Natural killer cell treated with Interleukin-12 subunit alpha and Interleukin-12 subunit beta and Interleukin-15 and Interleukin-18, amount 100 ng/mL, for 72 hours (primary cell): ENCODE measurements around the gene ASTL. TPM values are rescaled to one million over a fixed set of nuclear protein-coding genes. Genes with fewer than 3 reads are reported as not detected.
A peak's percentile ranks its signal among the peaks of the same experiment; 100 is the strongest.

Experiments used
- ATAC-seq, 2 donors: fragments of 150-1000 bp; cut with Tn5 transposase in 1 of 2; sonication (Bioruptor Pico), chemical (Tn5 transposase) in 1 of 2; 2 replicates each; pipeline ENCODE4 v1.10.0; 2021
- DNase-seq: peaks from one replicate; pipeline ENCODE4 v3.0.0; 2022; ENCODE audit warnings: low spot score
- H3K27ac Mint-ChIP-seq, 2 donors: 1 replicate in 1 of 2; 2 replicates in 1 of 2; pipeline ENCODE4 v1.8.0; 2022; ENCODE audit warnings: mixed read lengths in 2 of 2, mild to moderate bottlenecking in 1 of 2, moderate library complexity in 1 of 2
- H3K27me3 Mint-ChIP-seq, 2 donors: 1 replicate in 1 of 2; 2 replicates in 1 of 2; pipeline ENCODE4 v1.8.0; 2022; ENCODE audit warnings: mixed read lengths in 2 of 2
- H3K36me3 Mint-ChIP-seq: one replicate; pipeline ENCODE4 v1.8.0; 2022; ENCODE audit warnings: mixed read lengths
- H3K4me1 Mint-ChIP-seq, 2 donors: 1 replicate in 1 of 2; 2 replicates in 1 of 2; pipeline ENCODE4 v1.8.0; 2022; ENCODE audit warnings: low read depth in 2 of 2, mixed read lengths in 2 of 2, mild to moderate bottlenecking in 1 of 2
- H3K4me3 Mint-ChIP-seq: one replicate; pipeline ENCODE4 v1.8.0; 2022; ENCODE audit warnings: mixed read lengths
- H3K9me3 Mint-ChIP-seq: 2 replicates; pipeline ENCODE4 v1.8.0; 2022; ENCODE audit warnings: mixed read lengths
- total RNA-seq, 2 donors: library from RNA; stranded (reverse); gene quantifications; one replicate each; pipeline ENCODE4 v1.2.3, GENCODE V29; 2022

The ASTL gene
- total RNA-seq, 2 donors from 2014 or later: 0.92 TPM; not detected in 1

DNA sequence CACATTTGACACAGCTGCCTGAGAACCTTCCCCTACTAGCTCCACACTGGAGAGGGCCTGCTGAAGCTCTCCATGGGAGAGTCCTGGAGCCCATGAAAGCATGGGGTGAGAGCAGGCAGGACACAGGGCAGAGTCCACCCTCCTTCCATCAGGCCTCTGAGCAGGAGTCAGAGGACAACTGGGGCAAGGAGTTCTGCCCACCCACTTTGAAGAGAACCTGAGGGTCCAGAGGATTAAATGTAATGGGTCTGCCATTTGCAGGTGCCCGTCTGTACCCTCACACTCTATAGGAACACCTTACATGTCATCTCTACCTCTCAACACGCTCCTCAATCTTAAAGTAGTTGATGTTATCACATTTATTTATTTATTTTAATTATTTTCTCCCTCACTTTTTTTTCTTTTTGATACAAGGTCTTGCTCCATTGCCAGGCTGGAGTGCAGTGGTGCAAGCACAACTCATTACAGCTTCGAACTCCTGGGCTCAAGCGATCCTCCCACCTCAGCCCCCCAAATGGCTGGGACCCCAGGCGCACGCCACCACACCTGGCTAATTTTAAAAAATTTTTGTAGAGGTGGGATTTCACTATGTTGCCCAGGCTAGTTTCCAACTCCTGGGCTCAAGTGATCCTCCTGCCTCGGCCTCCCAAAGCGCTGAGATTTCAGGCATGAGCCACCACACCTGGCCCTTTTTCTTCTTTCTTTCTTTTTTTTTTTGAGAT lies 32.1 kb downstream of the ASTL start:
- Mint-ChIP-seq H3K27me3 (no peaks in the 10 kb centered on the region), H3K4me3 (no peak overlapping the region), H3K4me1 (no peaks in the 10 kb centered on the region), H3K27ac (no peak overlapping the region), H3K9me3 (no peaks in the 10 kb centered on the region), H3K36me3 (no peaks in the 10 kb centered on the region)
- peak; percentile 41 for DNase-seq
- no peak for ATAC-seq

DNA sequence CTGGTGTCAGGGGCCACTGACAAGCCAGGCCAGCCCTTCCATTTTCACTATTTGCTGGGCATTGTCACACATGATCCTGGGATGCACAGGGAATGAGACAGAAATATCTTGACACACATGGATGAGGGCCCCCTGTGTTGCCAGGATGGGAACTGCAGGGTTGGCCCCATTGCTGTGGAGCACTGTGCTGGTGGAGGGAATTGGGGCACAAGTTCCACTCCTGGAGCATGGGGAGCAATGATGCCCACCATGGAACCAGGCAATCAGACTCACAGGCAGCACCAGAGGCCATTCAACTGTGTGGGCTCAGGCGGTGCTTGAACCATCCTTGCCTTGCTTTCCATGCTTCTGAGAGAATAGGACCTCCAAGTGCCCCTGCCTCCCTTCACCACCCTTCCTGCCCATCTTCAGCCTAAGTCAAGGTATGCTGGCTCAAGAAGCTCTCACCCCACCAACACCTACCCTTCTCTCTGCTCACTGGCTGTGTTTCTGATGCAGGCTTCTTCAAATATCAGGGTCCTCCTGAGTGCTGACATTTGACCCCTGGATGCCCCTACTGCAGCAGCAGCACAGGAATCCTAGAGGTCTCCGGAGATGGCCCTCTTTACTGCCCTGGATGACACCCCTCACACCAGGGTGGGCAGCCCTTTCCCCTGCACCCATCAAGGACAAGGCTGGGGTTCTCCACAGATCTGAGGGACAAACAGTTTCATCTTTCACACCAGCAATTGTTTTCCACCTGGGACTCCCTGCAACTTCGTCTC lies 33.0 kb downstream of the ASTL start:
- Mint-ChIP-seq H3K4me3 (no peak overlapping the region), H3K9me3 (no peaks in the 10 kb centered on the region), H3K27ac (no peak overlapping the region), H3K4me1 (no peaks in the 10 kb centered on the region), H3K36me3 (no peaks in the 10 kb centered on the region), H3K27me3 (no peaks in the 10 kb centered on the region)
- ATAC-seq (no peak), DNase-seq (peak; percentile 34)

DNA sequence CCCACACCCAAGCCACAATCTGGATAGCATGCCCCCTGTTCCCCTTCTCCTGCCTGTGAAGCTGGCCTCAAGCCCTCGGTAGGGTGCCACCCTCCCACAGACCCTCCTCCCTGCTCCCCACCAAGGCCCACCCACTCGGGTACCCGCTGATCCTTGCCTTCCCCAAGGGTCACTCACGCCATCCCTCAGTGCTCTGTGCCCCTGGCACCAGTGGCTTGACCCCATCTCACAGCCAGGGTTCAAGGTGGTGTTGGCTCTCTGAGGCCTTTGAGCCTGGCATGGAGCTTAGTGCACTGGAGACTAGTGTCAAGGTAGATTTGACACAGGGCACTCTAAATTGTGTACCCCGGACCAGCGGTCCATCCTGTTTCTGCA lies 33.8 kb downstream of the ASTL start:
- Mint-ChIP-seq H3K27ac (no peak overlapping the region), H3K9me3 (no peaks in the 10 kb centered on the region), H3K27me3 (no peaks in the 10 kb centered on the region), H3K4me3 (no peak overlapping the region), H3K36me3 (no peaks in the 10 kb centered on the region), H3K4me1 (no peaks in the 10 kb centered on the region)
- ATAC-seq (no peak), DNase-seq (peak; percentile 54)

DNA sequence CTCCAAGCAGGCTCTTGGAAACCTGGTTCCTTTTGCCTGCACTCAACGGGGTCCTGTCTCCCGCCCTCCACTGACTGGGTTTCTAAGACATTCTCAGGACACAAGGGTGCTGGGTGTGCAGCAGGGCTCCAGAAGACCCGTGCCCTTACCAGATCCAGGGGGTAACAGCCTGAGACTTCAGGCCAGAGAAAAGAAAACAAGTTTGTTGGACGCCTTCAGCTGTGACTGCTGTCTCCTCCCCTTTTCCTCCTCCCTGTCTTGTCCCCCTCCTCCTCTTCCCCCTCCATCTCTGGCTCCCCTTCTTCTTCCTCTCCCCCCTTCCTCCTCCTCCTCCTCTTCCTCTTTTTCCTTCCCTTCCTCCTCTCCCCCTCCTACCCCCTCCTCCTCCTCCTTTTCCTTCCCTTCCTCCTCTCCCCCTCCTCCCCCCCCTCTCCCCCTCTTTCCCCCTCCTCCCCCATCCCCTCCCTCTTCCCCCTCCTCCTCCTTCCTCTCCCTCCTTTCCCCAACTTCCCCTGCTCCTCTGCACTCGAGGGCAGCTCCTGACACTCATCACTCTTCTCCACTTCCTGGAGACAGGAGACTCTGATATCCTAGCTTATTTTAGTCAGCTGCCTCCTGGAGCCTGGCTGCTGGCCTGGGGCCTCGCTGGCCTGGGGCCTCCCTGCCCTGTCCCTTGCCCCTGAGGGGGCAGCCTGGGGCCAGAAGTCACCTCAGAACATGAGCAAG lies 34.4 kb downstream of the ASTL start:
- ATAC-seq (no peak), DNase-seq (no peak)
- Mint-ChIP-seq H3K4me1 (no peaks in the 10 kb centered on the region), H3K4me3 (no peak overlapping the region), H3K36me3 (no peaks in the 10 kb centered on the region), H3K9me3 (no peaks in the 10 kb centered on the region), H3K27ac (no peak overlapping the region), H3K27me3 (no peaks in the 10 kb centered on the region)

DNA sequence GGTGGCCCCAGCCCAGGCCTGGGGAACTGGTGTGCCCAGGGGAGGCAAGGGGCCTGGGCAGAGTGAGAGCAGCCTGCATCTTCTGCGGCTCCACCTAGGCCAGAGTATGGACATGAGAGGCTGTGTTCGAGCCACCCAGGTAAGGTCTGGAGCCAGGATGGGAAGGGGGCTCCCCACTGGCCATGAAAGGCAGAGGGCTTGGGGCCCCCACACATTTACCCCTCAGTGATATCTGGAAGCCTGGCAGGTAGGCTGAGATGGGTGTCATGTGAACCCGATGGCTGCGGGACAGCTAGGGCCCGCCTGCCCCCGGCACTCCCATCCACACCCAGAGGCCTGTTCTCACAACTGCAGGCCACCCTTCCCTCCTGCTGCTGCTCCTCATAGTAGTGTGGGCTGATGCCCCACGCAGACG lies 35.1 kb downstream of the ASTL start:
- peak; percentile 56 for DNase-seq

DNA sequence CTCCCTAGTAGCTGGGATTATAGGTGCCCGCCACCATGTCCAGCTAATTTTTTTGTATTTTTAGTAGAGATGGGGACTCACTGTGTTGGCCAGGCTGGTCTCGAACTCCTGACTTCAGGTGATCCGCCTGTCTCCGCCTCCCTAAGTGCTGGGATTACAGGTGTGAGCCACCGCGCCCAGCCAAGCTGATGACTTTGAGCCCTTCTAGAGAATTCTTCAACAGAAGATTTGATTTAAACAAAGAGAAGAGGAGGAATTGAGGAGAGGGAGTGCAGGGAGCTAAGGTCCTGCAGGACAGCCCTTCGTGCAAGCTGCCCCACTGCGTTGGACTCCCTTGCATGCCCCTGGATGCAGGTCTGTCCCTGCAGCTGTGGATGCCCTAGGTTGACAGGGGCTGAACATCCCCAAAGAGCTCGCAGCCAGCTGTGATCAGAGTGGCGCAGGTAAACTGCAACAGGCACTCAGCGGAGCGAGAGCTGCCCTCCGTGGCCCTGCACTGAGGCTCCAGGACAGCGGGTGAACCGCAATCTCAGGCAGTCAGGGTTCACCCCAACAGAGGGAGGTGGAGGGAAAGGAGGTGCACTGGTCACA lies 35.6 kb downstream of the ASTL start:
- Mint-ChIP-seq H3K27ac (no peak overlapping the region), H3K4me1 (no peaks in the 10 kb centered on the region), H3K27me3 (no peaks in the 10 kb centered on the region), H3K9me3 (no peaks in the 10 kb centered on the region), H3K4me3 (no peak overlapping the region), H3K36me3 (no peaks in the 10 kb centered on the region)
- ATAC-seq: no peak
- DNase-seq: peak; percentile 49

More for the DNA sequence above, 35.1 kb downstream of the ASTL start:
- Mint-ChIP-seq H3K4me3 (no peak overlapping the region), H3K9me3 (no peaks in the 10 kb centered on the region), H3K36me3 (no peaks in the 10 kb centered on the region), H3K27me3 (no peaks in the 10 kb centered on the region), H3K27ac (no peak overlapping the region), H3K4me1 (no peaks in the 10 kb centered on the region)
- ATAC-seq: no peak

DNA sequence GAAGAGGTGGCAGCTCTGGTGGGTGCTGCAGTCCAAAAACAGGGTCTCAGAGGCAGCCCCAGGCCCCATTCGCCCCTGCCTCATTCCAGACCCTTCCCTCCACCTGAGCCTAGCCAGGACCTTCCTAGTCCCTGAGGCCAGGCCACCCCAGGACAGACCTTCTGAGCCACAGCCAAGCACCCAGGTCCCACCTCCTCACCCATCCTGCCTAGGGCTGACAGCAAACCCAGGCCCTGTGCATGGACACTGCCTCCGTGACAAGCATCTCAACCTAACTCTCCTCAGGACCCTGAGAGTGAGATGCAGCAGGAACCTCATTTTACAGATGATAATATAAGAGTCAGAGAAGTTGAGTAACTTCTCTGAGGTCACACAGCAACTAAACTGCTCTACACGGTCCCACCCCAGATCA lies 37.4 kb downstream of the ASTL start:
- ATAC-seq: no peak
- peak; percentile 51 for DNase-seq
- H3K4me1 Mint-ChIP-seq: no peaks in the 10 kb centered on the region
- H3K4me3 Mint-ChIP-seq: no peak overlapping the region
- no peaks in the 10 kb centered on the region for H3K36me3 Mint-ChIP-seq
- H3K27ac Mint-ChIP-seq: no peak overlapping the region
- H3K9me3 Mint-ChIP-seq: no peaks in the 10 kb centered on the region
- peaks cover 0 to 3% of the 10 kb centered on the region in 2 donors for H3K27me3 Mint-ChIP-seq

DNA sequence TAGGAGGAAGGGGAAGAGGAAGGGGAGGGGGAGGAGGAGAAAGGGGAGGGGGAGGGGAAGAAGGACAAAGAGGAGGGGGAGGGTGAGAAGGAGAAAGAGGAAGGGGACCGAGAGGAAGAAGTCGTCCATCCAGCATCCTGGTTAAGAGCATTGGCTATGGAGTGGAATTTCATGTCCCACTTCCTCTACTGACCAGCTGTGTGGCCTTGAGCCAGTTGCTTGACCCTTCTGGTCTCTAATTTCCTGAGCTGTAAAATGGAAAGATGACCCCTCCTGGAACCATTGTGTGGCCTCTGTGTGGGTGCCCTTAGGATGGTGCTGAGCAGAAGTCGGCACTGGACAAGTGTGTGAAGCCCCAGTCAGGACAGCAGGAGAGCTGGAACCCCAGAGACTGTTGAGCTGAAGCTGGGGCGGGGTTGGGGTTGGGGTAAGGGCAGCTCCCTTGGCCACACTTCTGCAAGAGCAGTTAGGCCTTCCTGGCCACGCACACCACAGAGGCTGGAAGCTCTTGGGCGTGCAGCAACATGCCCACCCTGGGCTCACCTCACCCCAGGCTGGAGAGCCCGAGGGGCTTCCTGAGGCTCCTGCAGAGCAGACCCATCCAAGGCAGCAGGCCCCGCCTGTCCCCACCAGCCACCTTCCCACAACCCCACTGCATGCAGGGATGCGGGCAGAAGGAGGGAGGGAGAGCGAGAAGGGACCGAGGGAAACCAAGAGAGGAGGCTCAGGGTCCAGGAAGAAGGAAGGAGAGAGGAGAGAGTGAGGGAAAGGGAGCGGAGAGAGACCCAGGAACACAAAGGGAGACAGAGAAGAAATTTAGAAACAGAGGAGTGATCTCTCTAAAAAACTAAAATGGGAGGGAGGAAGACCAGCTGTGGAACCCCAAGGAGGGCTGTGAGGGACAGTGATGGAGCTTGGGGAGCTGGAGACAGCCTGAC lies 38.2 kb downstream of the ASTL start:
- Mint-ChIP-seq H3K36me3 (no peaks in the 10 kb centered on the region), H3K4me3 (no peak overlapping the region), H3K27me3 (peaks cover 4 to 7% of the 10 kb centered on the region in 2 donors), H3K27ac (no peak overlapping the region), H3K9me3 (no peaks in the 10 kb centered on the region), H3K4me1 (no peaks in the 10 kb centered on the region)
- DNase-seq (no peak), ATAC-seq (no peak)

DNA sequence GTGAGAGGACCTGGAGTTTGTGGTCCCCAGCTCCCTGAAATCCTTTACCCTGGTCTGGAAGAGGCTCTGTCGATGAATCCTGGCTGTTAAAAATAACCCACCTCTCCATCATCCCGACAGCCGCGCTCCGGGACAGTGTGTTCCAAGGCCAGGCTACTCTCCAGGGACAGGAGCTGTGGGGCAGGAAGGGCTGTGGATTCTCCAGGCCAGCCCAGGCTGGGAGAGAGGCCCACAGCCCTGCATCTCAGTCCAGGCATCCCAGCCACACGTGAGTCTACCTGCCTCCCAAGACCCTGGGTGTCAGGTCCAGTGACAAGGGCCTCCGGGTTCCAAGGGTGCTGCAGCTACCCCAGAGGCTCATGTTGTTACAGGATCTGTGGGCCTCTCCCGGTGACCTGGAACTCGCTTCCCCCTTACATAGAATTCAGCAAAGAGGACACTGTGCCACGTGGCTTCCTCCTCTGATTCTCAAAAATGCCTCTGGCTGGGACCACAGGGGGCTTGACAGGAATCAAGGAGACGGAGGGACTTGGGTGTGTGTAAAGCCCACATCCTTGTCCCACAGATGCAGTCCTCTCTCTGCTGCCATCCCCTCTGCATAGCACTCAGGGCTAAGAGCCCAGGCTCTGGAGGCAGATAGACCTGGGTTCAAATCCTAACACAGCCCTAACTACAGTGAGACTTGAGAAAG lies 39.3 kb downstream of the ASTL start:
- H3K4me1 Mint-ChIP-seq: no peaks in the 10 kb centered on the region
- ATAC-seq (no peak), DNase-seq (no peak)
- H3K4me3 Mint-ChIP-seq: no peak overlapping the region
- H3K36me3 Mint-ChIP-seq: no peaks in the 10 kb centered on the region
- no peak overlapping the region for H3K27ac Mint-ChIP-seq
- peaks cover 4 to 10% of the 10 kb centered on the region in 2 donors for H3K27me3 Mint-ChIP-seq
- no peaks in the 10 kb centered on the region for H3K9me3 Mint-ChIP-seq

DNA sequence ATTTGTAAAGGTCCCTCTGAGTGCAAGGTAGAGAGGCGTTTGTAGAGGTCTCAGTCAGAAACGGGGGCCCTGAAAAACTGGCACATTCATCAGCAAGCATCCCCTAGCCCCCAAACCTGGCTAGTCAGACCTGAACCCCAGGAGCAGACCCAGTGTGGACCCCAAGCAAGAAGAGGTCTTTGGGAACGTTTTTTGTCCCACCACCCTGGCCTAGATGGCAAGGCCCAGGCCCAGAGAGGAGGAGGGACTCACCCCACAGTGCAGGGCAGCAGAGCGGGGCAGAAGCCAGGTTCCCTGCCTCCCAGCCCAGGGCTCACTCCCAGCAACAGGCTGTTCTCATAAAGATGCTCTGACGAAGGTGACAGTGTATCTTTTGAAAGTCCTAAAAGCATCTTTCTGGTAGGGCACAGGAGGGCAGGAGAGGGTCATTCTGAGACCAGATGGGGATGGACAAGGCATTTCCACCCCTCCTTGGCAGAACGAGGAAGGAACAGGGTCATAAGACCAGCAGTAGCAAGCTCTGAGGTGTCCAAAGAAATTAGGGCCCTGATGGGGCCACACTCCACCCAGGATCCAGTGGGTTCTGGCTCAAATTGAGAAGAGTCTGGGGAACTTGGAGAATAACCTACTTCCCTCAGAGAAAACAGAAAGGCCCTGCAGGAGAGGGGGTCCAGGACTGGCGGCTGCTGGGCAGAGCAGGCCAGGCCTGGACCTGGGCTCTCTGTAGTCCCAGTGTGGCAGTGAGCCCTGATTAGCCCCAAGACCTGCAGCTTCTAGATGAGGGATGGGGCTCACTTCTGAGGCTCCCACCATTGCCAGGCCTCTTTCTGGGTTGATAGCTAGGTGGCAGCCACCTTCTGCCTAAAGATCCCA lies 40.1 kb downstream of the ASTL start:
- DNase-seq (no peak), ATAC-seq (peak; percentile 17 to 30)
- Mint-ChIP-seq H3K27me3 (peaks cover 4 to 12% of the 10 kb centered on the region in 2 donors), H3K4me1 (no peaks in the 10 kb centered on the region), H3K27ac (no peak overlapping the region), H3K9me3 (no peaks in the 10 kb centered on the region), H3K4me3 (no peak overlapping the region), H3K36me3 (no peaks in the 10 kb centered on the region)

DNA sequence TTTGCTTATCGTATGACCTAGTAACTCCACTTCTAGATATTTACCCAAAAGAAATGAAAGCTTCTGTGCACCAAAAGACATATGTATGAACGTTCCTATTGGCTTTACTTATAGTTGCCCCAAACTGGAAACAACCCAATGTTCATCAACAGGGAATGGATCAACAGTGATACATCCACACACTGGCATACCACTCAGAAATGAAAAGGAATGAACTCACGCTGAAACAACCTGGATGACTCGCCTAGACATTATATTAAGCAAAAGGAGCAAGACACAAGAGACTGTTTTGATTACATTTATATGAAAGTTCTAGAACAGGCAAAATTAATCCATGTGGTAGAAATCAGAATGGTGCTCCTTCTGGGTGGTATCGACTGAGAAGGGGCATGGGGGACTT lies 40.9 kb downstream of the ASTL start:
- Mint-ChIP-seq H3K4me3 (no peak overlapping the region), H3K4me1 (no peaks in the 10 kb centered on the region), H3K27ac (no peak overlapping the region), H3K9me3 (no peaks in the 10 kb centered on the region), H3K27me3 (peaks cover 4 to 12% of the 10 kb centered on the region in 2 donors), H3K36me3 (no peaks in the 10 kb centered on the region)
- no peak for ATAC-seq
- DNase-seq: no peak

DNA sequence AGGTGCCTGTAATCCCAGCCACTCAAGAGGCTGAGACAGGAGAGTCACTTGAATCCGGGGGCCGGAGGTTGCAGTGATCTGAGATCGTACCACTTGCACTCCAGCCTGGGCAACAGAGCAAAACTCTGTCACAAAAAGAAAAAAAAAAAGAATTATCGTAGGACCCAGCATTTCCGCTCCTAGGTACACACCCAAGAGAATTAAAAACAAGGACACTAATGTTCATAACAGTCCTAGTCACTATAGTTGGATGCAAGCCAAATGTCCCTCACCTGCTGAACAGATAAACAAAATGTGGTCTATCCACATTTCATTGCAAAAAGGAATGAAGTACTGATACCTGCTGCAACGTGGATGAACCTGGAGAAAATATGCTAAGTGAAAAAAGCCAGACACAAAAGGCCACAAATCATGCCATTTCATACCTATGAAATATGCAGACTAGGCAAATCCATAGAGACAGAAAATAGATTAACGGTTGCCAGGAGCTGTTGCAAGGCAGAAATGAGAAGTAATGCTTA lies 43.1 kb downstream of the ASTL start:
- ATAC-seq (no peak), DNase-seq (no peak)
- Mint-ChIP-seq H3K4me3 (no peak overlapping the region), H3K4me1 (no peaks in the 10 kb centered on the region), H3K27me3 (peaks cover 4 to 12% of the 10 kb centered on the region in 2 donors), H3K36me3 (no peaks in the 10 kb centered on the region), H3K9me3 (no peaks in the 10 kb centered on the region), H3K27ac (no peak overlapping the region)
